Melanocyte of skin (primary cell): ENCODE results near the gene DNAAF8. TPM values are rescaled to one million over a fixed set of nuclear protein-coding genes. Genes with fewer than 3 reads are reported as not detected.

Experiments used
- small RNA-seq, 2 donors: library from RNA; depleted of rRNA; stranded (forward); fragments of <200 nt; gene quantifications; one replicate each; pipeline ENCODE3, GENCODE V24; 2012
- total RNA-seq, 2 donors: library from RNA; depleted of rRNA; stranded (reverse); fragments of >200 nt; gene quantifications; 2 replicates each; pipeline ENCODE4 v1.2.3, GENCODE V29; 2012

Gene DNAAF8
- total RNA-seq = under 1 TPM; under 0.01 to 0.33 TPM

DNA sequence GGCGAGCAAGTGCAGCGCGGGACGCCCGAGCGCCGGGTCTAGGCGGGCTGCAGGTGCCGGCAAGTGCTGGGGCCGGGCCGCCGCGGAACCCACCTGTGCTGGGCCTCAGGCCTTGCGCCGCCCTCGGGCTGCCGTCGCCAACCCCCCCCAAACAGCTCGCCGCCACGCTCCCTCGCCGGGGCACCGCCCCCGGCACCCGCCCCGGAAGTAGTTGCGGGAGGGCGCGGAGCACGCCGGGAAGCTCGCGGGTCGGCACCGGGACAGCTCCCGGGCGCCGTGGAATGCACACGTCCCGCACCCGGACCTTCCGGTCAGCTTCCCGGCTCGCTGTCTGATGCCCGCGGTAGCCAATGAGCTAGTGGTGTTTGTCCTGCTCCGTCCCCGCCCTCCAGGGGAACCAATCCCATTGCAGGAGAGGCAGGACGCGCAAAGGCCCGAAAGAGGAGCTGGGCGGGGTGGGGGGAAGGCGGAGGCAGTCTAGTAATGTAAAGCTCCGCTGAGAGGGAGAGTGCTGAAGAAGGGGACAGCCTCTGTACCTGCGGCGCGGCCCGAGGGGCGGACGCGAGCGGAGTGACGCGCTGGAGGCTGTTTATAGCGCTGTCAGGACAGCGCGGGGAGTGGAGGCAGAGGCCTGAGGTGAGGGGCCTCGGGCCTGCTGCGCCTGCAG is at the start of gene DNAAF8, which contains the start of gene ANKS3:
DNAAF8 (plus strand) TSS at position 475 of the 667 bp plus-strand sequence. CDS start 1,978 bp downstream, outside the sequence.
ANKS3 (minus strand) TSS at position 209 of the 667 bp plus-strand sequence. CDS start 4,122 bp downstream, outside the sequence.

DNA sequence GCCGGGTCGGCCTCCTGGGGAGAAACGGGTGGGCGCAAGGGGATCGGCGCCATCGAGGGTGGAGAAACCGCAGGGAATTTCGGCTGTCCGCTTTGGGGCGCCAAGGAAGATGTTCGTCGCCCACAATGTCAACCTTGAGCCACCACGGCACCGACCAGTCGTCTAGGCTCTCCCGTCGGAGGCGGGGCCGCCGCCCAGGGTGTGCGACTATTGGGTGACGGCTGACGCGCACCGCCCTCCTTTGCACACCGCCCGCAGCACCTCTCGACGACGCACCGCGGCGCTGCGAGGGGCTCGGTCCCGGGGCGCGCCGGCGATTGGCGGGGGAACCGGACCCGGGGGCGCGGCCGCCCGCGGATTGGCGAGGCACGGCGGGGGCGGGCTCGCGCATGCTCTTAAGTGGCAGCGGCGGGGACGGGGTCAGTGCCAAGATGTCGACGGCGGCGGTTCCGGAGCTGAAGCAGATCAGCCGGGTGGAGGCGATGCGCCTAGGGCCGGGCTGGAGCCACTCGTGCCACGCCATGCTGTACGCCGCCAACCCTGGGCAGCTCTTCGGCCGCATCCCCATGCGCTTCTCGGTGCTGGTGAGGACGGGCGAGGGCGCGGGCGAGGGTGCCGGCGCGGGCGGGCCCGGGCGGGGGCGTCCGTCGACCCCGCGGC is 40.9 kb upstream of the DNAAF8 start, which contains the start of gene NUDT16L1:
NUDT16L1 (plus strand) TSS at position 267 of the 660 bp plus-strand sequence; CDS start at position 432, 165 bp downstream.

DNA sequence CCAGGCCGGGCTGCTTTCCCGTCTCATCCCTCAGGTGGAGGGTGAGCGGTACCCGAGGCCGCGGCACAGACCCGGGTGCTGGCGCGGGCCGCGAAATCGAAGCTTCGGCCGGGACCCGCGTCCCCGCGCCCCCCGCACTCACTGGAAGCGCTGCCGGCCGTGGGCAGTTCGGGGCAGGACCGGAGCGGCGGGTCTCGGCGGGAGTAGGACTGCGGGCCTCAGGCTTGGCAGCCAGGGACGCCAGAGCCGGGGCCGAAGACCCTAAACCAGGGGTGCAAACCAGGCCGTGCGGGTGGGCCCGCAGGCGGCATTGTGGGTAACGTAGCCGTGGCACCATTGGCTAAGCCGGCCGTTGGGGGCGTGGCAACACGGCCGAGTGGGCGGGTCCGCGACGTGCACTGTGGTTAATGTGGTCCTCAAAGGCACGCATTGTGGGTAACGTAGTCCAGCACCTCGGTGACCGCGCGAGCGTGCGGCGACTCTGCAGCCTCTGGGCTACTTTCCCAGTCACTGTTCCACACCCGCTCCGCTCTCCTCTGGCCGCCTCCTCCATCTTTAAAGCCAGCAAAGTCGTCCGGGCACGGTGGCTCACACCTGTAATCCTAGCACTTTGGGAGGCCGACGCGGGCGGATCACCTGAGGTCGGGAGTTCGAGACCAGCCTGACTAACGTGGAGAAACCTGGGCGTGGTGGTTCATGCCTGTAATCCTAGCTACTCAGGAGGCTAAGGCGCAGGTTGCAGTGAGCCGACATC is 32.7 kb downstream of the DNAAF8 start, which contains the start of gene ZNF500:
ZNF500 (minus strand) TSS at position 288 of the 754 bp plus-strand sequence. CDS start 1,184 bp downstream, outside the sequence.

DNA sequence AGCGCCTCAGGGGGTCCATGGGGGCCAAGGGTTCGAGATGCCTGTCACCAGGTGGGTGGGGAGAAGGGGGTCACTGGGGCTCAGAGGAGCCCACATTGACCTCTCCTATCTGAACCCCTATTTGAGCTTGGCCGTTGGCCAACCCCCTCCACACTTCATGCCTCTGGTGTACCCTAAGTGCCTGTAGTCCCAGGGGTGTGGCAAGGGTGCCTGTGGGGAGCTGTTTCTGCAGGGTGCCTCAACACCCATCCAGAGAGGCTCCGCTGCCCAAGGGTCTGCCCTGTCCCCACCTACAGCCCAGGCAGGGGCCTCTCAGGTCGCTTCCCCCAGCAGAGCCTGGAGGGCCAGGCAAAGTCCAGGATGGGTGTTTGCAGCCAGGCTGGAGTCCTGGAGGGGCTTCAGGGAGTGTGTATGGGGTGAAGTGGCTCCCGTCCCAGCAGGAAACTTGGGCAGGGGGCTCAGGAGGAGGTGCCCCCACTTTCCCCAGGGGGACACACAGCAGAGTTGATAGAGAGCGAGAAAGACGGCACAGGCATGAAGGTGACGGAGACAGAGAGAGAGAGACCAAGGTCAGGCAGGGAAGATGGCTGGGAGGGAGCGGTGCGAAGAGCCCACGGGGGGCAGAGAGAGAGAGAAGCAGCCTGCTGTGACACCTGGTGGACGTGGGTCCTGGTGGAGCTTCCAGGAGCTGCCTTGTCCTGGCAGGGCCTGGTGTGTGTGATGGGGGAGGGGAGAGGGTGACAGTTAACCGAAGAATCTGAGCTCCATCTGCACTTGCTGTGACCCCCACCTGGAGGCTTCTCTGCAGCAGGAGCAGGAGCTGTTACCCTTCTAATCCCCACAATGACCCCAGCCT is 53.5 kb downstream of the DNAAF8 start, which contains the start of gene SEPTIN12:
SEPTIN12 (minus strand) TSS at position 719 of the 856 bp plus-strand sequence; CDS start at position 19, 700 bp downstream.

DNA sequence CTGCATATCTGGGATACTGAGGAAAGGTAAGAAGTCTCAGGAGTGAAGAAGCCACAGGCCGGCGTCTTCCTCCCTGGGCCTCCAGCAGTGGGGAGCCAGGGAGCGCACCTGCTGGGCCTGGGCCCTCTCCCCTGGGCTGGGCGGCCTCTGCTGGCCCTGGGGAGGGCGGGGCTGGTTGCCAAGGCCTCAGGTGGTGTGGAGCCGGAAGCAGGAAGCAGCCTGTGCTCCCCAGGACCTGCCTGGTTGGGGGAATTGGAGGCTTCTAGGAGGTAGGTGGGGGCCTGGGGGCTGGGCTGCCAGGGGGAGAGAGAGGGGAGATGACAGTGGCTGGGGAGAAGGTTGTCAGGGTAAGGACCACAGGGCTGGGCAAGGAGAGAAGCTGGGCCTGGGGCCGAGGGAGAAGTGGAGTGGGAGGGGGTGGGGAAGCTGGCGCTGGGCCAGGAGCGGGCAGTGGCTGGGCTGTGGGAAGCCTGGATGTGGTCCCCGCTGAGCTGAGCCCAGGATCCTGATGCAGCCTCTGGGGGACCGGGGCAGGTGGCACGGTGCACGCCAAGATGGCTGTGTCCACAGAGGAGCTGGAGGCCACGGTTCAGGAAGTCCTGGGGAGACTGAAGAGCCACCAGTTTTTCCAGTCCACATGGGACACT is 61.0 kb downstream of the DNAAF8 start, which contains the start of gene SMIM22:
SMIM22 (plus strand) TSS at position 189 of the 647 bp plus-strand sequence; CDS start at position 555, 366 bp downstream.

Small RNA genes lying within 50 kb of the gene (small RNA-seq; reads per million reads assigned to genes)
- 0 reads per million in 2 donors for gene RF00017

Other genes starting within 250 kb of the DNAAF8 start
- 10 to 100 TPM in 1 of 2 donors, 1 to 10 TPM in 1; 8.7 to 14.1 TPM for gene CDIP1, start 195.8 kb upstream of the DNAAF8 start, total RNA-seq
- not detected for gene C16orf96, start 178.2 kb upstream of the DNAAF8 start, total RNA-seq
- gene UBALD1, start 119.6 kb upstream of the DNAAF8 start, total RNA-seq = 10 to 100 TPM in 1 of 2 donors, 1 to 10 TPM in 1; 6.5 to 13.0 TPM
- gene MGRN1, start 109.7 kb upstream of the DNAAF8 start, total RNA-seq = 10 to 100 TPM; 49.0 to 76.4 TPM
- gene NUDT16L1, start 41.0 kb upstream of the DNAAF8 start, total RNA-seq = 10 to 100 TPM; 21.3 TPM
- 10 to 100 TPM; 12.7 to 14.5 TPM for gene ANKS3, start 266 bp upstream of the DNAAF8 start, total RNA-seq
- gene ZNF500, start 32.6 kb downstream of the DNAAF8 start, total RNA-seq = 10 to 100 TPM; 11.3 to 11.4 TPM
- not detected for gene SEPTIN12, start 53.8 kb downstream of the DNAAF8 start, total RNA-seq
- not detected for gene SMIM22, start 60.8 kb downstream of the DNAAF8 start, total RNA-seq
- gene ROGDI, start 68.1 kb downstream of the DNAAF8 start, total RNA-seq = 10 to 100 TPM; 12.7 to 17.3 TPM
- gene GLYR1, start 112.8 kb downstream of the DNAAF8 start, total RNA-seq = 10 to 100 TPM; 39.6 to 48.6 TPM
- gene UBN1, start 112.9 kb downstream of the DNAAF8 start, total RNA-seq = 10 to 100 TPM; 26.6 to 29.9 TPM
- gene PPL, start 202.6 kb downstream of the DNAAF8 start, total RNA-seq = under 1 TPM; under 0.01 to 0.33 TPM
- gene SEC14L5, start 223.8 kb downstream of the DNAAF8 start, total RNA-seq = under 1 TPM in 1 of 2 donors, not detected in 1; 0.34 TPM